OCI-LY3 (cell line): ENCODE data around the gene AKAP1.

Experiments used
- EZH2phosphoT487 ChIP-seq: fragments of 200-600 bp; shearing (Covaris generic); IDR thresholded peaks from 2 replicates; pipeline ENCODE4 v1.6.1; 2018; ENCODE audit warnings: antibody characterized with exemption, mixed run types, low read depth
- TF ChIP-seq, protein P1 (sequence below): fragments of 200-600, 300-600 bp; sonication (generic); IDR thresholded peaks from 2 replicates; pipeline ENCODE4 v1.5.1; 2014; ENCODE audit warnings: antibody characterized with exemption, low read length, low read depth

GRCh38 chr17:57104461-57105175, 19.6 kb downstream of the AKAP1 start:
- TF ChIP-seq, protein P1, sequence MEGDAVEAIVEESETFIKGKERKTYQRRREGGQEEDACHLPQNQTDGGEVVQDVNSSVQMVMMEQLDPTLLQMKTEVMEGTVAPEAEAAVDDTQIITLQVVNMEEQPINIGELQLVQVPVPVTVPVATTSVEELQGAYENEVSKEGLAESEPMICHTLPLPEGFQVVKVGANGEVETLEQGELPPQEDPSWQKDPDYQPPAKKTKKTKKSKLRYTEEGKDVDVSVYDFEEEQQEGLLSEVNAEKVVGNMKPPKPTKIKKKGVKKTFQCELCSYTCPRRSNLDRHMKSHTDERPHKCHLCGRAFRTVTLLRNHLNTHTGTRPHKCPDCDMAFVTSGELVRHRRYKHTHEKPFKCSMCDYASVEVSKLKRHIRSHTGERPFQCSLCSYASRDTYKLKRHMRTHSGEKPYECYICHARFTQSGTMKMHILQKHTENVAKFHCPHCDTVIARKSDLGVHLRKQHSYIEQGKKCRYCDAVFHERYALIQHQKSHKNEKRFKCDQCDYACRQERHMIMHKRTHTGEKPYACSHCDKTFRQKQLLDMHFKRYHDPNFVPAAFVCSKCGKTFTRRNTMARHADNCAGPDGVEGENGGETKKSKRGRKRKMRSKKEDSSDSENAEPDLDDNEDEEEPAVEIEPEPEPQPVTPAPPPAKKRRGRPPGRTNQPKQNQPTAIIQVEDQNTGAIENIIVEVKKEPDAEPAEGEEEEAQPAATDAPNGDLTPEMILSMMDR = no peak
- no peak for TF ChIP-seq EZH2phosphoT487
